ENCODE measurements around the gene PIAS1. TPM values are rescaled to one million over a fixed set of nuclear protein-coding genes. Genes with fewer than 3 reads are reported as not detected.

The PIAS1 gene
- total RNA-seq, 4 donors from 2014 or later, result 61.8 to 106 (median 86.3) TPM

- Histone ChIP-seq H3K4me3 (no peak overlapping the region), H3K27me3 (no peaks in the 10 kb centered on the region), H3K36me3 (no peaks in the 10 kb centered on the region), H3K27ac (no peak overlapping the region), H3K4me1 (no peaks in the 10 kb centered on the region), H3K9me3 (peaks cover 0 to 2% (median 0%) of the 10 kb centered on the region in 4 donors)
- no peak for DNase-seq (ENCODE audit: low spot score in 2 of 2)
- TF ChIP-seq POLR2A (IDR thresholded peaks at IDR 0.05), result no peak
- no peak for TF ChIP-seq EP300 (IDR thresholded peaks at IDR 0.05)
- no peak for TF ChIP-seq CTCF (IDR thresholded peaks at IDR 0.05)
- 93% methylated on average over 1 of the region's 1 CpG for WGBS, 2 donors
Measured at GRCh38 chr15:68034719-68035293, 19.3 kb upstream of the PIAS1 start.

DNA sequence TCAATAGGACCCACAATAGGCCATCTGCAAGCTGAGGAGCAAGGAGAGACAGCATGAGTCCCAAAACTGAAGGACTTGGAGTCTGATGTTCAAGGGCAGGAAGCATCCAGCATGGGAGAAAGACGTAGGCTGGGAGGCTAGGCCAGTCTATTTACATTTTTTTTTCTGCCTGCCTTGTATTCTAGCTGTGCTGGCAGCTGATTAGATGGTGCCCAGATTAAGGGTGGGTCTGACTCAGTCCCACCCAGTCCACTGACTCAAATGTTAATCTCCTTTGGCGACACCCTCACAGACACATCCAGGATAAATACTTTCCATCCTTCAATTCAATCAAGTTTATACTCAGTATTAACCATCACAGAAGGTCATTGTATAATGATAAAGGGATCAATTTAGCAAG lies 15.9 kb upstream of the PIAS1 start:
- WGBS, 2 donors, result 82 to 89% methylated on average over 2 of the region's 2 CpGs
- DNase-seq (ENCODE audit: low spot score in 2 of 2), result no peak
- no peaks in the 10 kb centered on the region for H3K36me3 ChIP-seq
- H3K4me1 ChIP-seq, result no peaks in the 10 kb centered on the region
- H3K27me3 ChIP-seq, result no peaks in the 10 kb centered on the region
- TF ChIP-seq EP300 (IDR thresholded peaks at IDR 0.05) (no peak), POLR2A (IDR thresholded peaks at IDR 0.05) (no peak)
- H3K9me3 ChIP-seq, result peaks cover 0 to 6% (median 0%) of the 10 kb centered on the region in 4 donors
- no peak overlapping the region for H3K4me3 ChIP-seq
- no peak overlapping the region for H3K27ac ChIP-seq

GRCh38 chr15:68040144-68040543 lies 14.0 kb upstream of the PIAS1 start:
- WGBS, 2 donors, result 91 to 100% methylated on average over 1 of the region's 1 CpG

GRCh38 chr15:68042156-68042854 lies 11.8 kb upstream of the PIAS1 start:
- H3K27ac ChIP-seq, result no peak overlapping the region
- H3K9me3 ChIP-seq, result peaks cover 0 to 6% (median 0%) of the 10 kb centered on the region in 4 donors
- TF ChIP-seq CTCF (IDR thresholded peaks at IDR 0.05) (no peak), POLR2A (IDR thresholded peaks at IDR 0.05) (no peak), EP300 (IDR thresholded peaks at IDR 0.05) (no peak)
- no peaks in the 10 kb centered on the region for H3K36me3 ChIP-seq
- WGBS, 2 donors, result 70 to 76% methylated on average over 5 of the region's 5 CpGs
- H3K4me3 ChIP-seq, result no peak overlapping the region
- DNase-seq (ENCODE audit: low spot score in 2 of 2), result no peak
- no peaks in the 10 kb centered on the region for H3K27me3 ChIP-seq
- H3K4me1 ChIP-seq, result no peaks in the 10 kb centered on the region

More at GRCh38 chr15:68040144-68040543, 14.0 kb upstream of the PIAS1 start:
- no peak overlapping the region for H3K4me3 ChIP-seq
- H3K36me3 ChIP-seq, result no peaks in the 10 kb centered on the region
- no peak for TF ChIP-seq EP300 (IDR thresholded peaks at IDR 0.05)
- no peak for TF ChIP-seq POLR2A (IDR thresholded peaks at IDR 0.05)
- no peaks in the 10 kb centered on the region for H3K4me1 ChIP-seq
- peaks cover 0 to 6% (median 0%) of the 10 kb centered on the region in 4 donors for H3K9me3 ChIP-seq
- H3K27me3 ChIP-seq, result no peaks in the 10 kb centered on the region
- H3K27ac ChIP-seq, result no peak overlapping the region
- DNase-seq (ENCODE audit: low spot score in 2 of 2), result no peak

- 95 to 98% methylated on average over 3 of the region's 3 CpGs for WGBS, 2 donors
- H3K4me1 ChIP-seq, result no peaks in the 10 kb centered on the region
- no peak for DNase-seq (ENCODE audit: low spot score in 2 of 2)
Measured at GRCh38 chr15:68042855-68043222, 11.3 kb upstream of the PIAS1 start.

More at GRCh38 chr15:68042855-68043222, 11.3 kb upstream of the PIAS1 start:
- no peak for TF ChIP-seq CTCF (IDR thresholded peaks at IDR 0.05)
- TF ChIP-seq EP300 (IDR thresholded peaks at IDR 0.05), result no peak
- no peak for TF ChIP-seq POLR2A (IDR thresholded peaks at IDR 0.05)
- H3K27ac ChIP-seq, result no peak overlapping the region
- H3K36me3 ChIP-seq, result no peaks in the 10 kb centered on the region
- H3K9me3 ChIP-seq, result peaks cover 0 to 6% (median 0%) of the 10 kb centered on the region in 4 donors
- H3K4me3 ChIP-seq, result no peak overlapping the region
- no peaks in the 10 kb centered on the region for H3K27me3 ChIP-seq

Data from tibial nerve (tissue), 4 donors.